GM19238 (cell line): Measurements from ENCODE around the gene GRM2.

Source experiments
- DNase-seq: peaks from one replicate; pipeline ENCODE4 v3.0.0; 2011; ENCODE audit warnings: low spot score; ENCODE audit not compliant: insufficient read length

GRM2 gene

GRCh38 chr3:51706788-51707731, at the start of gene GRM2:
TSS of gene GRM2 (plus strand) at chr3:51707068. CDS start at chr3:51708984, 1,916 bp downstream.
- DNase-seq = no peak

- no peak for DNase-seq
Measured at GRCh38 chr3:51657234-51657633, 49.6 kb upstream of the GRM2 start.

GRCh38 chr3:51659942-51660341, 46.9 kb upstream of the GRM2 start:
- no peak for DNase-seq

GRCh38 chr3:51662456-51662855, 44.4 kb upstream of the GRM2 start:
- no peak for DNase-seq

- DNase-seq = no peak
Measured at GRCh38 chr3:51668756-51669155, 38.1 kb upstream of the GRM2 start.

- peak; percentile 55 for DNase-seq
Measured at GRCh38 chr3:51669241-51670052, 37.4 kb upstream of the GRM2 start.

GRCh38 chr3:51670053-51670822, 36.6 kb upstream of the GRM2 start:
- no peak for DNase-seq

- peak; percentile 94 for DNase-seq
Measured at GRCh38 chr3:51670823-51671733, 35.8 kb upstream of the GRM2 start, which contains the start of gene TEX264. TSS of gene TEX264 (plus strand) at chr3:51671252. CDS start at chr3:51674305, 3,053 bp downstream.

GRCh38 chr3:51671734-51672475, 35.0 kb upstream of the GRM2 start:
- peak; percentile 68 for DNase-seq

- DNase-seq = no peak
Measured at GRCh38 chr3:51673181-51673801, 33.6 kb upstream of the GRM2 start.

GRCh38 chr3:51673802-51674654, 32.8 kb upstream of the GRM2 start:
- DNase-seq = no peak

- no peak for DNase-seq
Measured at GRCh38 chr3:51675201-51675611, 31.7 kb upstream of the GRM2 start.

GRCh38 chr3:51676102-51676640, 30.7 kb upstream of the GRM2 start:
- no peak for DNase-seq

- DNase-seq = no peak
Measured at GRCh38 chr3:51677358-51677757, 29.5 kb upstream of the GRM2 start.

- no peak for DNase-seq
Measured at GRCh38 chr3:51678186-51678585, 28.7 kb upstream of the GRM2 start.

- no peak for DNase-seq
Measured at GRCh38 chr3:51678641-51679040, 28.2 kb upstream of the GRM2 start.

- no peak for DNase-seq
Measured at GRCh38 chr3:51679318-51679717, 27.6 kb upstream of the GRM2 start.

GRCh38 chr3:51679777-51680176, 27.1 kb upstream of the GRM2 start:
- no peak for DNase-seq
